Stimulated activated CD4-positive, alpha-beta T cell treated with anti-CD3 and anti-CD28 coated beads, TNF-alpha, amount 100 ng/mL, for 24 hours (primary cell): ENCODE data around the gene S1PR4.
A peak's percentile ranks its signal among the peaks of the same experiment; 100 is the strongest.

Experiments
- DNase-seq, 3 experiments: peaks; one replicate each; pipeline ENCODE4 v3.0.0-alpha.2; 2020; ENCODE audit warnings: low read depth in 3 of 3

The S1PR4 gene, protein sequence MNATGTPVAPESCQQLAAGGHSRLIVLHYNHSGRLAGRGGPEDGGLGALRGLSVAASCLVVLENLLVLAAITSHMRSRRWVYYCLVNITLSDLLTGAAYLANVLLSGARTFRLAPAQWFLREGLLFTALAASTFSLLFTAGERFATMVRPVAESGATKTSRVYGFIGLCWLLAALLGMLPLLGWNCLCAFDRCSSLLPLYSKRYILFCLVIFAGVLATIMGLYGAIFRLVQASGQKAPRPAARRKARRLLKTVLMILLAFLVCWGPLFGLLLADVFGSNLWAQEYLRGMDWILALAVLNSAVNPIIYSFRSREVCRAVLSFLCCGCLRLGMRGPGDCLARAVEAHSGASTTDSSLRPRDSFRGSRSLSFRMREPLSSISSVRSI

DNA sequence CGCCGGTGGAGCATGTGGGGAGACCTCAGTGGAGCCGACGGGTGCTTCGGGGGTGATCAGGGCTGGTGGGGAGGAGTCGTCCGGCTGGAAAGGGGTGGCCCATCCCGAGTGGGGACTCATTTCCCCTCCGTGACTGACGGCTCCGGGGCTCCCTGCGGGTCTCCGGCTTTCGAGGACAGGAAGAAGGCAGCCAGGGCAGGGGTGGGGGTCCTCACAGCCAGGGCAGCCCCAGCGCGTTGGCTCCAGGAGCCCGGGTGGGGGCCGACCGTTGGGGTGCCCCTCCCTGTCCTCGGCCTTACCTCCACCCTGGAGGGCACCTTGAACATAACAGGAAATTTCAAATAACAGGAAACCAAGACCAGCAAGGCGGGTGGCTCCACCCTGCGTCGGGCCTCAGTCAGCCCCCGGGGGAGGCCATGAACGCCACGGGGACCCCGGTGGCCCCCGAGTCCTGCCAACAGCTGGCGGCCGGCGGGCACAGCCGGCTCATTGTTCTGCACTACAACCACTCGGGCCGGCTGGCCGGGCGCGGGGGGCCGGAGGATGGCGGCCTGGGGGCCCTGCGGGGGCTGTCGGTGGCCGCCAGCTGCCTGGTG is at the start of gene S1PR4:
Gene S1PR4, plus strand, starts transcription at position 393 of the 596 bp plus-strand sequence. Its CDS starts 24 bp downstream, at position 417.
- peak in 2 of 3 experiments; percentile 32 to 61 for DNase-seq

DNA sequence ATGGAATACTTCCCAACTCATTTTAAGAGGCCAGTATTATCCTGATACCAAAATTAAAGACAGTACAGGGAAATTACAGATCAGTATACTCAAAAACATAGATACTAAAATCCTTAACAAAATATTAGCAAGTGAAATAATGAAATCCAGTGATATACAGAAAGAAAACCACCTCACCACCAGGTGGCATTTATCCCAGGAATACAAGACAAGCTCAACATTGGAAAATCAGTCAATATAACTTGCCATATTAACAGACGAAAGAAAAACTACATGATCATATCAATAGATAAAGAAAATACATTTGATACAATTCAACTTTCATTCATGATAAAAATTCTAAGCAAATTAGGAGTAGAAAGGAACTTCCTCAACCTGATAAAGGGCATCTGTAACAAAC is 49.5 kb upstream of the S1PR4 start:
- no peak for DNase-seq

DNA sequence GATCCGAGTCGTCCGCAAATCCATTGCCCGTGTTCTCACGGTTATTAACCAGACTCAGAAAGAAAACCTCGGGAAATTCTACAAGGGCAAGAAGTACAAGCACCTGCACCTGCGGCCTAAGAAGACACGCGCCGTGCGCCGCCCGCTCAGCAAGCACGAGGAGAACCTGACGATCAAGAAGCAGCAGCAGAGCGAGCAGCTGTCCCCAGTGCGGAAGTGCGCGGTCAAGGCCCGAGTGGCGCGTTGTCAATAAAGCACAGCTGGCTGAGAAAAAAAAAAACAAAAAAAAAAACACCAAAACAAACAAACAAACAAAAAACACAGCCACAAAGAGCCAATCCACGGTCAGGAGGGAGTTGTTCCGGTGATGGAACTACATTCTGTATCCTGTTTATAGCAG is 47.4 kb upstream of the S1PR4 start:
- DNase-seq = no peak

DNA sequence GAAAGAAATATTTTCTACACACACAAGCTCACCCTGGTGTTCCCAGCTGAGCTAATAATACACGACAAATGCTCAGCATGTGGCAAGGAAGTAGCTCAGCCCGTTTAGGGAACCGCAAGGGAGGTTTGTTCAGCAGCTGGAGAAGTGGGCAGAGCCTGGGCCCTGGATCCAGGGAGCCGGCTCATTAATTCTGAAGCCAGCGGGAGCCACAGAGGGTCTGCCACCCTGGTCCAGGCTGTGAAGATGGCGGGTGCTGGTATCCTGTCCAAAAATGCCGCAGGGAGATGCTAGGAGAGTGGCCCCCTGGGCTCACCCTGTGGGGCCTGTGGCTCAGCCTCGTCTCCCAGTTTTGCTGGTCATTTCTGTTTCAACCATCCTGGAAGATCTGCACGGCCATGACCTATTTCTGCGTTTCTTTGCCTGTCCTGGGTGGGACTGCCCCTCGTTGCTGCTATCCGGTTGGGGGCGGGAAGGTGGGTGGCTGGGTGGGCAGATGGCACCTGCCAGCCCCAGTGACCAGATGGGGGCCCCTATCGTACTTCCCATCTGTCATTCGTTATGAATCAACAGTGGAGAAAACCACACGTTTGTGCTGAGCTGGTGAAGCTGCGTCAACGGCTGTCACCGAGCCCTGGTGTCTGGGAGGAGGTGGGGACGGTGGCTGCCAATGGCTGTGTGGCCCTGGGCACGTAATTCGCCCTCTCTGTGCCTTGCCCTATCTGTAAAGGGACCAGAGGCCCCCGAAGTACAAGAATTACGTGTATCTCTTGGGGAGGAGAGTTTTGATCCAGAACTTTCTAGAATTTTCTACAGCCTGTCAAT is 45.4 kb upstream of the S1PR4 start:
- DNase-seq = peak; percentile 48 to 83 (median 62)

DNA sequence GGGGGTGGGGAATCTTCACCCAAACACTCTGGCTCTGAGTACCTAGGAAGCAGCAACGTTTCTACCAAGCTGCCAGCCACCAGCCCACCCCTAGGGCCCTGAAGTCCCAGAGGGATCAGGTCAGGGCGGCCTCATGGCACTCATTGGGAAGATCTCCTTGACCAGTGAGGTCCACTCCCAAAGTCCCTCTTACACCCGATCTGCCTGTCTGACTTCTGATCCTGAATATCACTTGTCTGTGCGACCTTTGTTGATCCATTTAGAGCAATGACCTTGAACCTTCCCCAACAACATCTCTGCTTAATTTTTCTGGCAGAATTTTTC is 44.8 kb upstream of the S1PR4 start:
- no peak for DNase-seq

DNA sequence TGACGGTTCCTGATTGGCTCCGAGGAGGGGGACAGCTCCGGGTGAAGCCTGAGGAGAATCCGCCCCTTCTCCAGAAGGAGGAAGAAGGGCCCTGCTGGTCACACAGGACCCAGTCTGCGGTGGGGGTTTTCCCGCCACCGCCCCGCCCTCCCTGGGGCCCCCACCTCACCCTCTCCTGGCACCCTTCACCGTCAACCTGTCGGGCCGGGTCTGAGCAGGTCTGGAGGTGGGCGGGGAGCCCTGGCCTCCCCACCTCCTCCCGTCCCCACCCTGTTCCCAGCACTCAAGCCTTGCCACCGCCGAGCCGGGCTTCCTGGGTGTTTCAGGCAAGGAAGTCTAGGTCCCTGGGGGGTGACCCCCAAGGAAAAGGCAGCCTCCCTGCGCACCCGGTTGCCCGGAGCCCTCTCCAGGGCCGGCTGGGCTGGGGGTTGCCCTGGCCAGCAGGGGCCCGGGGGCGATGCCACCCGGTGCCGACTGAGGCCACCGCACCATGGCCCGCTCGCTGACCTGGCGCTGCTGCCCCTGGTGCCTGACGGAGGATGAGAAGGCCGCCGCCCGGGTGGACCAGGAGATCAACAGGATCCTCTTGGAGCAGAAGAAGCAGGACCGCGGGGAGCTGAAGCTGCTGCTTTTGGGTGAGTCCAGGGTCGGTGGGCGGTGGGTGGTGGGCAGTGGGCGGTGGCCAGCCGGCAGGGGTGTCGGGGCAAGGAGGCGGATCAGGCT is 42.4 kb upstream of the S1PR4 start, which contains the start of gene GNA15:
Gene GNA15, plus strand, starts transcription at position 73 of the 723 bp plus-strand sequence. Its CDS starts 418 bp downstream, at position 491.
- DNase-seq = peak in 1 of 3 experiments; percentile 46

DNA sequence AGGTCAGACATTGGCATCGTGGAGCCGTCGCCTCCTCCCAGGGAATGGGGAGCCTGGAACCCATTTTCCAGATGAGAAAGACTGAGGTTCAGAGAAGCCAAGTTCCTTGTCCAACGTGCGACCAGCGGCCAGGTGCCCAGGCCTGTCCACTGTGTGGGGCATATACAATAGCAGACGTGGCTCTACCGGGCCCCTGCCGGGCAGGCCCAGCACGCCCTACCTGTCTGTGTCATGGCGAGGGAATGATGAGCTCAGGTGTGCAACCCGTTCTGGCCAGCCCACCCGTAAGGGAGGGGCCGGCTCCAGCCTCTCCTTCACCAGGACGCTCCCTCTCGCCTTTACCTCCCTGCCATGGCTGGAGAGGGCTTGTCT is 41.9 kb upstream of the S1PR4 start:
- DNase-seq = no peak

DNA sequence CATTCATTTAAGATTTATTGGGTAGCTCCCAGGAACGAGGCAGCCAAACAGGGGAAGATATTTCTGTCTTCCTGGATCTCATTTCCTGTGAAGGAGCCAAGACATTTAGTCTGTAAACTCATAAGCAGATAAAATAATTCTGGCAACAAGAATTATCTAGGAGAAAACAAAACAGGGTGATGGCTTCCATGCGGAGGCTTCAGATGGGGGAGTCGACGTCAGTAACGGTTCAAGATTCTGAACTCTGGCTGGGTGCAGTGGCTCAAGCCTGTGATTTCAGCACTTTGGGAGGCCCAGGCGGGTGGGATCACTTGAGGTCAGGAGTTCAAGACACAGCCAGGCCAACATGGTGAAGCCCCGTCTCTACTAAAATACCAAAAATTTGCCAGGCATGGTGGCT is 41.5 kb upstream of the S1PR4 start:
- DNase-seq = no peak

DNA sequence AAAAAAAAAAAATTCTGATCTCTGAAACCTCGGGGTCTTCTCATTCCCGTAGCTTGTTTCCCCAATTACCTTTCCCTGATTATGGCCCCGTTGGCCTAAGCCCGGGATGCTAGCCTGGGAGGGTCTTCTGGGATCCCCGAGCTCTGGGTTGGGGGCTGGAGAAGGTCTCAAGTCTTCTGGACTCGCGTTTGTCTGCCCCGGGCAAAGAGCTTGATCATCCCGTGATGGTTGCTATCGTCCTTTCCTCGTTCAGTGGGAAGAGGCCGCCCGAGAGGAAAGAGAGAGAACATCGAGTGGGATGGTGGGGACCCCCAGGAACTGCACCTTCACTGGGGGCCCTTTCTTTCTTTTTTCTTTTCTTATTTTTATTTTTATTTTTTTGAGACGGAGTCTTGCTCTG is 40.3 kb upstream of the S1PR4 start:
- DNase-seq = no peak

DNA sequence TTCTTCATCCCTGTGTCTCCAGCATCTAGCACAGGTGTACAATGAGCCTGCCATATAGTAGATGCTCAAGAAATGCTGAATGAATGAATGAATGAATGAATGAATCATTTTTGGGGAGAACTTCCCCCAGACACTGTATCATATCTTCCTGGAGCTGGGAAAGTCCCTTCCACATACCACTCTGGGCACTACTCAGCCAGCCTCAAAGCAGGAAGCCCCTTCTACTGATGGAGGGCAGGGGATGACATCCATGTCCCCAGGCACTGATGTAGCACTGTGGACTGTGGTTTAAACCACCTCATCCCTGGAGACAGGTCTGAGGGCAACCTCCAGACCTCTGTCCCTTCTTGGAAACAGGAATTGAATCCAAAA is 37.9 kb upstream of the S1PR4 start:
- no peak for DNase-seq

DNA sequence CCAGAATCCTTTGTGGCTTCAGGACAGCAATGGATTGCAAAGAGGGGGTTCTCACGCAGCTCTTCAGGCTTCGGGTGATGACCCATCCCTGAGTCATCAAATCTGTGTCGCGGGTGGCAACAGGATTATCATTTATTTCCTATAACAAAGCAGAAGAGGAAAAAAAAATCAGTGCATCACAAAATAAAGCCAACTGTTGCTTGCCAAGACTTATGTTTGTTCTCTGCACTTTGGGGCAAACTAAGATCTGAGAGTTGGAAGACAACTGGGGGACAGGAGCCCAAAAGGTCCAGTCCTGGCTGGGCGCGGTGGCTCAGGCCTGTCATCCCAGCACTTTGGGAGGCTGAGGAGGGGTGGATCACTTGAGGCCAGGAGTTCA is 36.3 kb upstream of the S1PR4 start:
- peak in 2 of 3 experiments; percentile 47 to 55 for DNase-seq

DNA sequence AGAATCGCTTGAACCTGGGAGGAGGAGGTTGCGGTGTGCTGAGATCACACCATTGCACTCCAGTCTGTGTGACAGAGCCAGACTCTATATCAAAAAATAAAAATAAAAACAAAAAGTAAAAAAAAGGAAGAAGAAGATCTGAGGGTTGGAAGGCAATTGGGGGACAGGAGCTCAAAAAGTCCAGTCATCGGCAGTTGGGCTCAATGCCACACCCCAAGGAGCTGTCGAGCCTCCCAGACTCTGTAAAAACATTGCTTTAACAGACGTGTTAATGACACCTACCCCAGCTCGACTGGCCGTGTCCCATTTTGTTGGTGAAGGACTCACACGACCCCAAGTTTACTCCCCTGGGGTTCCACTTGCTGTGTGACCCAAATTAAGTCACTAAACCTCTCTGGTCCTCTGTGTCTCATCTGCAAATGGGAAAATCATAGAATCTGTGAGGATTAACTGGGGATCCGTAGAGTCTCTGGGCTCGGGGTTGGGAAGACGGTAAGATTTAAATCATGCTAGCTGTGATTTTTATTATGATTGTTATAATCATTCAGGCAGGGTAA is 35.7 kb upstream of the S1PR4 start:
- no peak for DNase-seq

DNA sequence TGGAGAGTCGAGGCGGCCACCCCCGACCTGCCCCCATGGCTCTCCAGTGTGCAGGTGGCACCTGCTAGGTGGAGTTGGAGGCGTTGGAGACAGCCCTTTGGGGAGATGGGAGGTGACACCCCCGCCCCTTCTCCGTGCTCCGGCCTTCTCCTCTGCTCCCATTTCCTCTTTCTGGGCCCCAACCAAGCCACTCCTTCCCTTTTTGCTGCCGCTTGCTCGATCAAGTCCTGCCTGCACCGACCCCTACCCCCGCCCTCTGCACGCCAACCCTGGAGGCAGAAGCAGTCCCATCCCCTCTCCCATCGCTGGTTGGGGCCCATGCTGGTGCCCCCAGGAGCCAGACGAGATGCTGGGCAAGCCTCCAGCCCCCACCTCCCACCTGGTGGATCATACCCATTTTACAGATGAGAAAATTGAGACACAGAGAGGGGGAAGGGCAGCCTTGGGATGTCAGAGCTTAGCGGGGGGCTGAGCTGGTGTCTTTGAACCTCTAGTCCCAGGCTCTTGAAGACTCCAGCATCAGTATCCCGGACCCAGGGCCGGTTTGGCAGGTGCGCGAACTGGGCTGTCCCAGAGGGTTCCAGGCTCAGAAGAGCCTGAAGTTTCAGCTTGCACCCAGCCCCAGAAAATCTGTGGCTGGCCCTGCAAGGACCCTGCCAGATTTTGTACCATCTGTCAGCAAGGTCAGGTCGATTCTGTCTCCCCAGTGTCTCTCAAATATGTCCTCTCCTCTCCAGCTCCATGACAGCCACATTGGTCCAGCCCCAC is 32.5 kb upstream of the S1PR4 start:
- DNase-seq = no peak

DNA sequence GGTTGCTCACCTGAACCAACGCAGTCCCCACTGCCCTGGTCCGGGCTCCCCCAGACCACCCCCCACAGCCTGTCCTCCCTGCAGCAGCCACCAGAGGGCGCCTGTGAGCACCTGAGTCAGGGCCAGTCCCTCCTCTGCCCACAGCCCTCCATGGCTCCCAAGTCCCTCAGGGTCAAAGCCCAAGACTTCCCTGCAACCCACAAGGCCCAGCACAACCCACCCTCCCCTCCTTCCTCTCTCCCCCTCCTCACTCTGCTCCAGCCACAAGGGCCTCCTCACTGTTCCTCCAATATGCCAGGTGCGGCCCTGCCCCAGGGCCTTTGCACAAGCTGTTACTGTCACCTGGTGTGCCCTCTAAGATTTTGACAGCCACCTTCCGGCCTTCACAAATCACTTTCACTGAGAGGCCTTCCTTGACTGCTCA is 31.9 kb upstream of the S1PR4 start:
- DNase-seq = peak; percentile 47 to 65 (median 50)

DNA sequence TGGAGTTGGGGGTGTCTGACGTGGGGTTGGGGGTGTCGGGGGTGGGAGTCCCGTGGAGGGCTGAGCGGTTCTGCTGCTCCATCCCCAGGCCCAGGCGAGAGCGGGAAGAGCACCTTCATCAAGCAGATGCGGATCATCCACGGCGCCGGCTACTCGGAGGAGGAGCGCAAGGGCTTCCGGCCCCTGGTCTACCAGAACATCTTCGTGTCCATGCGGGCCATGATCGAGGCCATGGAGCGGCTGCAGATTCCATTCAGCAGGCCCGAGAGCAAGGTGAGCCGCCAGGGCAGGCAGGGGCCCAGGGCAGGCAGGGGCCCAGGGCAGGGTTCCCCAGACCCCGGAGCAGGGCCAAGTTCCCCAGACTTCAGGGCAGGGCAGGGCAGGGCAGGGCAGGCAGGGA is 30.1 kb upstream of the S1PR4 start:
- no peak for DNase-seq

DNA sequence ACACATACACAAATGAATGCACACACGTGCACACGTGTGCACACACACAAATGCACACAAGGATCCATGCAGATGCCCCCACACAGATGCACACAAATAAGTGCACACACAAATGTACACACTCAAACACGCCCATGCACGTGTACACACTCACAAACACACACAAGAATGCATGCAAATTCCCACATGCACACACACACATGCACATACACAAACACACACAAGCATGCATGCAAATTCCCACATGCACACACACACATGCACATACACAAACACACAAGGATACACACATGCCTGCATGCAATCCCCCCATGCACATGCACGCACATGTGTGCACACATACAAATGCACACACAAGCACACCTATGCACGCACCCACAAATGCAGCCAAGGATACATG is 29.5 kb upstream of the S1PR4 start:
- DNase-seq = no peak

DNA sequence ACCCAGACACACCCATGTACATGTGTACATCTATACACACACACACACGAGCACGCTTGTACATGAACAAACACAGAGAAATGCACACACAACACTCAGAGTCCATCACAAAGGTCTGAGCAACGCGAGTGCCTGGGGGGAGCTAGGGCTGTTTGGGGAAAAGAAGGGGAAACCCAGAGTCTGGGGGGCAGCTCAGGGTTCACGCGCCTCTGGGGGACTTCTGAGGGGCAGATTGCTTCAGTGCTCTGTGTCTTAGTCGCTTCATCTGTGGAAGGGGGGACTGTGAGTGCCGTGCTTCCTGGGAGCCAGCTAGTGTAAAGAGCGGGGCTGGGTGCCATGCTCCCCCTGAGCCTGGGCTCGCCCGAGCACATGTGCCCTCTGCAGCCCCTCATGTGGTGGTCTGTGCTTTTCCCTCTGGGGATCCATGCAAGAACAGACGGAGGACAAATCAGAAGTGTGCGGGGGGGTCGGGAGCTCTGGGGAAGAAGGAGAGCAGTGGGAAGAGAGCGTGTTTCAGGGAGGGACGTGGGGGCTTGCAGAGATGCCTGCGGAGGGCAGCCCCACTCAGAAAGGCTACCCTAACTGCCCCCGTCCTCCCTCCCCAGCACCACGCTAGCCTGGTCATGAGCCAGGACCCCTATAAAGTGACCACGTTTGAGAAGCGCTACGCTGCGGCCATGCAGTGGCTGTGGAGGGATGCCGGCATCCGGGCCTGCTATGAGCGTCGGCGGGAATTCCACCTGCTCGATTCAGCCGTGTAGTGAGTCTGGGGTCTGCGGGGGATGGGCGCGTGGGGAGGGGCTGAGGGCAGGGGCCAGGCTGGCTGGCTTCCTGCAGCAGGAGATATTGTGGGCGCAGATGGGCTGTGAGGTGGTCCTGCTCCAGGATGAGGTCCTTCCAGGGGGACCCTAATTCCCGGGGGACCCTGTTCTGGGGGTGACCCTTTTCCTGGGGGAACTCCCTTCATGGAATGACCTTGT is 28.8 kb upstream of the S1PR4 start:
- no peak for DNase-seq

DNA sequence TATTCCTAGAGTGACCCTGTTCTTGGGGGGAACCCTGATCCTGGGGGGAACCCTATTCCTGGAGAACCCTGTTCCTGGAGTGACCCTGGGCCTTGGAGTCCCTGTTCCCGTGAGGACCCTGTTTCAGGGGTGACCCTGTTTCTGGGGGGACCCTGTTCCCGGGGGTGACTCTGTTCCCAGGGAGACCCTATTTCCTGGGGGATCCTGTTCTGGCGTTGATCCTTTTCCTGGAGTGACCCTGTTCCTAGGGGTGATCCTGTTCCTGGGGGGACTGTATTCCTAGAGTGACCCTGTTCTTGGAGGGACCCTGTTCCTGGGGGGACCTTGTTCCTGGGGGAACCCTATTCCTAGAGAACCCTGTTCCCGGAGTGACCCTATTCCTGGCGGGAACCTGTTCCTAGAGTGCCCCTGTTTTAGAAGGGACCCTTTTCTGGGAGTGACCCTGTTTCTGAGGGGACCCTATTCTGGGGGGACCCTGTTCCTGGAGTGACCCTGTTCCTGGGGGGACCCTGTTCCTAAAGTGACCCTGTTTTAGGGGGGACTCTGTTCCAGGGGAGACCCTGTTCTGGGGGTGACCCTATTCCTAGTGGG is 27.7 kb upstream of the S1PR4 start:
- no peak for DNase-seq
